Measurements from ENCODE around the gene PSMC1.

The PSMC1 gene

DNA sequence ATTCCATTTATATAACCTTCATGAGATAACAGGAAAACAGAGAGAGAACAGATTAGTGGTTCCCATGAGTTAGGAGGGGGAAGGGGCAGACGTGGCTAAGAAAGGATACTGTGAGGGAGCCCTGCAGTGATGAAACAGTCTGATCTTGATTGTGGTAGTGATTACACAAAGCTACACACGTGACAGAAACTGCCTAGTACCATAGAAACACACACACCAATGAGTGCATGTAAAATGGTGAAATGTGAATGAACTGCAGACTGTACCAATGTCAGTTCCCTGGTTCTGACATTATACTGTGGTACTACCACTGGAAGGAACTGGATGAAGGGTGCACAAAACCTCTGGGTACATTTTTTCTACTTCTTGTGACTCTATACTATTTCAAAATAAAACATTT lies 38.5 kb downstream of the PSMC1 start:
- Histone ChIP-seq H3K36me3 (ENCODE audit: control insufficient read depth in 4 of 4, insufficient read depth in 4 of 4, low read length in 3 of 4) (peaks cover 5 to 73% (median 30%) of the 10 kb centered on the region in 4 experiments), H3K9me3 (ENCODE audit: control extremely low read depth in 1 of 5, control insufficient read depth in 4 of 5, insufficient read depth in 2 of 5, low read depth in 1 of 5, low read length in 4 of 5) (no peaks in the 10 kb centered on the region), H3K27me3 (replicated peaks in 2 of 5; ENCODE audit: control insufficient read depth in 4 of 5, insufficient read depth in 5 of 5, low read length in 4 of 5) (no peaks in the 10 kb centered on the region), H3K4me3 (ENCODE audit: control insufficient read depth in 1 of 7, extremely low read depth in 1 of 7, insufficient read depth in 4 of 7, low read depth in 2 of 7, low read length in 6 of 7) (no peak overlapping the region), H3K4me1 (ENCODE audit: control extremely low read depth in 1 of 4, control insufficient read depth in 4 of 4, insufficient read depth in 4 of 4, low read length in 3 of 4) (peaks cover 3 to 9% (median 7%) of the 10 kb centered on the region in 4 experiments), H3K27ac (ENCODE audit: insufficient read depth in 1 of 2, low read depth in 1 of 2, low read length in 2 of 2, poor library complexity in 1 of 2, severe bottlenecking in 2 of 2) (no peak overlapping the region)
- POLR2A ChIA-PET = no interaction called here
- WGBS (ENCODE audit: insufficient coverage) = 100% methylated on average over 1 of the region's 2 CpGs
- CTCF ChIA-PET = no interaction called here
- no peak for DNase-seq

GRCh38 chr14:90295870-90296516 lies 39.6 kb downstream of the PSMC1 start:
- H3K36me3 ChIP-seq (ENCODE audit: control insufficient read depth in 4 of 4, insufficient read depth in 4 of 4, low read length in 3 of 4) = peaks cover 5 to 66% (median 24%) of the 10 kb centered on the region in 4 experiments
- ChIA-PET POLR2A (no interaction called here), CTCF (no interaction called here)
- H3K27me3 ChIP-seq (replicated peaks in 2 of 5; ENCODE audit: control insufficient read depth in 4 of 5, insufficient read depth in 5 of 5, low read length in 4 of 5) = no peaks in the 10 kb centered on the region
- DNase-seq = peak in 2 of 3 donors; percentile 23 to 24
- peaks cover 5 to 20% (median 10%) of the 10 kb centered on the region in 4 experiments for H3K4me1 ChIP-seq (ENCODE audit: control extremely low read depth in 1 of 4, control insufficient read depth in 4 of 4, insufficient read depth in 4 of 4, low read length in 3 of 4)
- no peak overlapping the region for H3K27ac ChIP-seq (ENCODE audit: insufficient read depth in 1 of 2, low read depth in 1 of 2, low read length in 2 of 2, poor library complexity in 1 of 2, severe bottlenecking in 2 of 2)
- 83% methylated on average over 4 of the region's 5 CpGs for WGBS (ENCODE audit: insufficient coverage)
- no peak overlapping the region for H3K4me3 ChIP-seq (ENCODE audit: control insufficient read depth in 1 of 7, extremely low read depth in 1 of 7, insufficient read depth in 4 of 7, low read depth in 2 of 7, low read length in 6 of 7)
- no peaks in the 10 kb centered on the region for H3K9me3 ChIP-seq (ENCODE audit: control extremely low read depth in 1 of 5, control insufficient read depth in 4 of 5, insufficient read depth in 2 of 5, low read depth in 1 of 5, low read length in 4 of 5)

DNA sequence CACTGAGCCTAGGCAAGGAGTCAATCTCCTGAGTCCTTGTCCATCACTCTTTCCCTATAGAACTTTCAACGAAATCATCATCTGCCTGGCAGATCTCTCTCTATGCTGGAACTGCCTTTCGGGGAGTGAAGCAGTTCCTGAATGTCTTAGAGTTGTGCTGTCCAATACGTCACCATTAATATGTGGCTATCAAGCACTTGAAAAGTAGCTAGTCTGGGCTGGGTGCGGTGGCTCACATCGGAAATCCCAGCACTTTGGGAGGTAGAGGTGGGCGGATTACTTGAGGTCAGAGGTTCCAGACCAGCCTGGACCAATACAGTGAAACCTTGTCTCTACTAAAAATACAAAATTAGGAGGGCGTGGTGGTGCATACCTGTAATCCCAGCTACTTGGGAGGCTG lies 40.3 kb downstream of the PSMC1 start:
- POLR2A ChIA-PET = no interaction called here
- Histone ChIP-seq H3K36me3 (ENCODE audit: control insufficient read depth in 4 of 4, insufficient read depth in 4 of 4, low read length in 3 of 4) (peaks cover 5 to 60% (median 20%) of the 10 kb centered on the region in 4 experiments), H3K4me3 (ENCODE audit: control insufficient read depth in 1 of 7, extremely low read depth in 1 of 7, insufficient read depth in 4 of 7, low read depth in 2 of 7, low read length in 6 of 7) (no peak overlapping the region), H3K9me3 (ENCODE audit: control extremely low read depth in 1 of 5, control insufficient read depth in 4 of 5, insufficient read depth in 2 of 5, low read depth in 1 of 5, low read length in 4 of 5) (no peaks in the 10 kb centered on the region), H3K4me1 (ENCODE audit: control extremely low read depth in 1 of 4, control insufficient read depth in 4 of 4, insufficient read depth in 4 of 4, low read length in 3 of 4) (peaks cover 7 to 22% (median 13%) of the 10 kb centered on the region in 4 experiments), H3K27me3 (replicated peaks in 2 of 5; ENCODE audit: control insufficient read depth in 4 of 5, insufficient read depth in 5 of 5, low read length in 4 of 5) (no peaks in the 10 kb centered on the region), H3K27ac (ENCODE audit: insufficient read depth in 1 of 2, low read depth in 1 of 2, low read length in 2 of 2, poor library complexity in 1 of 2, severe bottlenecking in 2 of 2) (no peak overlapping the region)
- CTCF ChIA-PET = no interaction called here
- DNase-seq = no peak
- WGBS (ENCODE audit: insufficient coverage) = 100% methylated on average over 5 of the region's 7 CpGs

GRCh38 chr14:90297876-90298629 lies 41.7 kb downstream of the PSMC1 start:
- ChIA-PET CTCF (interaction anchor here (0.9 to 1.9 kb wide), 2 partner anchors 8 to 462 kb away, joined by 3 to 13 read pairs; no protein-coding TSS in a partner anchor), POLR2A (no interaction called here)
- no peak for DNase-seq
- no peaks in the 10 kb centered on the region for H3K27me3 ChIP-seq (replicated peaks in 2 of 5; ENCODE audit: control insufficient read depth in 4 of 5, insufficient read depth in 5 of 5, low read length in 4 of 5)
- H3K36me3 ChIP-seq (ENCODE audit: control insufficient read depth in 4 of 4, insufficient read depth in 4 of 4, low read length in 3 of 4) = peaks cover 0 to 59% (median 19%) of the 10 kb centered on the region in 4 experiments
- H3K27ac ChIP-seq (ENCODE audit: insufficient read depth in 1 of 2, low read depth in 1 of 2, low read length in 2 of 2, poor library complexity in 1 of 2, severe bottlenecking in 2 of 2) = no peak overlapping the region
- no peaks in the 10 kb centered on the region for H3K9me3 ChIP-seq (ENCODE audit: control extremely low read depth in 1 of 5, control insufficient read depth in 4 of 5, insufficient read depth in 2 of 5, low read depth in 1 of 5, low read length in 4 of 5)
- WGBS (ENCODE audit: insufficient coverage) = 98% methylated on average over 8 of the region's 11 CpGs
- H3K4me1 ChIP-seq (ENCODE audit: control extremely low read depth in 1 of 4, control insufficient read depth in 4 of 4, insufficient read depth in 4 of 4, low read length in 3 of 4) = peaks cover 7 to 22% (median 13%) of the 10 kb centered on the region in 4 experiments
- H3K4me3 ChIP-seq (ENCODE audit: control insufficient read depth in 1 of 7, extremely low read depth in 1 of 7, insufficient read depth in 4 of 7, low read depth in 2 of 7, low read length in 6 of 7) = no peak overlapping the region

GRCh38 chr14:90299408-90299807 lies 43.1 kb downstream of the PSMC1 start:
- Histone ChIP-seq H3K27me3 (replicated peaks in 2 of 5; ENCODE audit: control insufficient read depth in 4 of 5, insufficient read depth in 5 of 5, low read length in 4 of 5) (no peaks in the 10 kb centered on the region), H3K27ac (ENCODE audit: insufficient read depth in 1 of 2, low read depth in 1 of 2, low read length in 2 of 2, poor library complexity in 1 of 2, severe bottlenecking in 2 of 2) (peak overlapping the region in 1 of 2 experiments; percentile 32), H3K36me3 (ENCODE audit: control insufficient read depth in 4 of 4, insufficient read depth in 4 of 4, low read length in 3 of 4) (peaks cover 6 to 65% (median 26%) of the 10 kb centered on the region in 4 experiments), H3K9me3 (ENCODE audit: control extremely low read depth in 1 of 5, control insufficient read depth in 4 of 5, insufficient read depth in 2 of 5, low read depth in 1 of 5, low read length in 4 of 5) (no peaks in the 10 kb centered on the region), H3K4me3 (ENCODE audit: control insufficient read depth in 1 of 7, extremely low read depth in 1 of 7, insufficient read depth in 4 of 7, low read depth in 2 of 7, low read length in 6 of 7) (no peak overlapping the region), H3K4me1 (ENCODE audit: control extremely low read depth in 1 of 4, control insufficient read depth in 4 of 4, insufficient read depth in 4 of 4, low read length in 3 of 4) (peaks cover 7 to 22% (median 13%) of the 10 kb centered on the region in 4 experiments)
- WGBS (ENCODE audit: insufficient coverage) = 17% methylated on average over 7 of the region's 7 CpGs
- CTCF ChIA-PET = interaction anchor here (1.9 kb wide), 1 partner anchor 10 kb away, joined by 13 read pairs; no protein-coding TSS in a partner anchor
- DNase-seq = peak; percentile 77 to 91 (median 88)
- POLR2A ChIA-PET = no interaction called here

DNA sequence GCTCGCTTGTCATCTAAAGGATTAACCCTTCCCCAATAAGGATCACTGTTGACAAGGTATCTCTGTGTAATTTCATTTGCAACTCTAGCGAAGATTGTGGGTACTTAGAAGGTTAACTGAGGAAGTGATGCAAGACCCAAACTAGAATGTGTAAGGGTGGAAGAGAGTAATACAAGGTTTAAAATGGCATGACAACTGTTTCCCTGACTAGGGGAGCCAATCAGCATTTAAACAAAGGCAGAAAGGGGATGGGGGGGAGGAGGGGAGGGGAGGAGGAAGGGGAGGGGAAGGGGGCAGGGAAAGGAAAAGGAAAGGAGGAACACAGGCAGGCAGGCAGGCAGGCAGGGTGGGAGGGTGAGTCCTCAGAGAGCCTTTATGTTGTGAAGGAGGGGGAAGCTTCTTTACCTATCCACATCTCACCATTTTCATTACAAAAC lies 44.3 kb downstream of the PSMC1 start:
- H3K4me3 ChIP-seq (ENCODE audit: control insufficient read depth in 1 of 7, extremely low read depth in 1 of 7, insufficient read depth in 4 of 7, low read depth in 2 of 7, low read length in 6 of 7) = no peak overlapping the region
- peaks cover 7 to 22% (median 13%) of the 10 kb centered on the region in 4 experiments for H3K4me1 ChIP-seq (ENCODE audit: control extremely low read depth in 1 of 4, control insufficient read depth in 4 of 4, insufficient read depth in 4 of 4, low read length in 3 of 4)
- no peak overlapping the region for H3K27ac ChIP-seq (ENCODE audit: insufficient read depth in 1 of 2, low read depth in 1 of 2, low read length in 2 of 2, poor library complexity in 1 of 2, severe bottlenecking in 2 of 2)
- POLR2A ChIA-PET = interaction anchor here (0.6 kb wide), 1 partner anchor 380 kb away, joined by 3 read pairs; no protein-coding TSS in a partner anchor
- H3K36me3 ChIP-seq (ENCODE audit: control insufficient read depth in 4 of 4, insufficient read depth in 4 of 4, low read length in 3 of 4) = peaks cover 9 to 67% (median 27%) of the 10 kb centered on the region in 4 experiments
- CTCF ChIA-PET = interaction anchor here (1.1 to 2.5 kb wide), 11 partner anchors 8 to 458 kb away, joined by 3 to 15 read pairs (median 4); no protein-coding TSS in a partner anchor
- H3K27me3 ChIP-seq (replicated peaks in 2 of 5; ENCODE audit: control insufficient read depth in 4 of 5, insufficient read depth in 5 of 5, low read length in 4 of 5) = no peaks in the 10 kb centered on the region
- no CpG with 5 or more reads among the region's 2 CpGs for WGBS (ENCODE audit: insufficient coverage)
- DNase-seq = peak in 2 of 3 donors; percentile 71 to 81
- H3K9me3 ChIP-seq (ENCODE audit: control extremely low read depth in 1 of 5, control insufficient read depth in 4 of 5, insufficient read depth in 2 of 5, low read depth in 1 of 5, low read length in 4 of 5) = no peaks in the 10 kb centered on the region
